ENCODE results near the gene TPM1. TPM values are rescaled to one million over a fixed set of nuclear protein-coding genes. Genes with fewer than 3 reads are reported as not detected.

TPM1 gene
- total and polyA plus RNA-seq, 9 of the 15 experiments (the other 6 are each of a cell fraction or from before 2014, with no cell fraction given) = 8.1 to 53.9 (median 43.1) TPM

DNA sequence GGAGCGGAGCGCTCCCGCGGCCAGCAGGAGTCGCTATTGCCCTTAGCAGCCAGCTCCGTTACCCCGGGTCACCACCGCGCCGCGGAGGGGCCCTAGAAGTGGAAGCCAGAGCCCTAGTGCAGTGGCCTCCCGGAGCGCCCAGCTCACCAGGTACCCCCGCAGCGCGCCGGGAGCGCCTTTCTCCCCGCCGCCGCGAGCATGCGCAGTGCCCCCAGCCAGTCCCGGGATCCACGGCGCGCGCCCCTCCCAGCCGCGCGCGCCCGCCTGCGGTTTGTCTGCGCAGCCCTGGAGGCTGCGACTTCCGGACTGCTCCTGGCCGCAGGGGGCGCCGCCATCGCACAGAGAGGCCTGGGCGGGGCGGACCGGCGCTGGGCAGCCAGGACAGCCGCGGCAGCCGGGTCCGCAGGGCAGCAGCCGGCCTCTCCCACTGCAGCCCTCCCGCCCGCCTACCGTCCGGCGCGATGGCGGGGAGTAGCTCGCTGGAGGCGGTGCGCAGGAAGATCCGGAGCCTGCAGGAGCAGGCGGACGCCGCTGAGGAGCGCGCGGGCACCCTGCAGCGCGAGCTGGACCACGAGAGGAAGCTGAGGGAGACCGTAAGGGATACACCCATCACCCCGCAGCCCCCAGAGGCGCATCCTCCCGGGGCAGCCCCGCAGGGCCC, 5.7 kb downstream of the TPM1 start (continued):
- TF ChIP-seq, protein P1, sequence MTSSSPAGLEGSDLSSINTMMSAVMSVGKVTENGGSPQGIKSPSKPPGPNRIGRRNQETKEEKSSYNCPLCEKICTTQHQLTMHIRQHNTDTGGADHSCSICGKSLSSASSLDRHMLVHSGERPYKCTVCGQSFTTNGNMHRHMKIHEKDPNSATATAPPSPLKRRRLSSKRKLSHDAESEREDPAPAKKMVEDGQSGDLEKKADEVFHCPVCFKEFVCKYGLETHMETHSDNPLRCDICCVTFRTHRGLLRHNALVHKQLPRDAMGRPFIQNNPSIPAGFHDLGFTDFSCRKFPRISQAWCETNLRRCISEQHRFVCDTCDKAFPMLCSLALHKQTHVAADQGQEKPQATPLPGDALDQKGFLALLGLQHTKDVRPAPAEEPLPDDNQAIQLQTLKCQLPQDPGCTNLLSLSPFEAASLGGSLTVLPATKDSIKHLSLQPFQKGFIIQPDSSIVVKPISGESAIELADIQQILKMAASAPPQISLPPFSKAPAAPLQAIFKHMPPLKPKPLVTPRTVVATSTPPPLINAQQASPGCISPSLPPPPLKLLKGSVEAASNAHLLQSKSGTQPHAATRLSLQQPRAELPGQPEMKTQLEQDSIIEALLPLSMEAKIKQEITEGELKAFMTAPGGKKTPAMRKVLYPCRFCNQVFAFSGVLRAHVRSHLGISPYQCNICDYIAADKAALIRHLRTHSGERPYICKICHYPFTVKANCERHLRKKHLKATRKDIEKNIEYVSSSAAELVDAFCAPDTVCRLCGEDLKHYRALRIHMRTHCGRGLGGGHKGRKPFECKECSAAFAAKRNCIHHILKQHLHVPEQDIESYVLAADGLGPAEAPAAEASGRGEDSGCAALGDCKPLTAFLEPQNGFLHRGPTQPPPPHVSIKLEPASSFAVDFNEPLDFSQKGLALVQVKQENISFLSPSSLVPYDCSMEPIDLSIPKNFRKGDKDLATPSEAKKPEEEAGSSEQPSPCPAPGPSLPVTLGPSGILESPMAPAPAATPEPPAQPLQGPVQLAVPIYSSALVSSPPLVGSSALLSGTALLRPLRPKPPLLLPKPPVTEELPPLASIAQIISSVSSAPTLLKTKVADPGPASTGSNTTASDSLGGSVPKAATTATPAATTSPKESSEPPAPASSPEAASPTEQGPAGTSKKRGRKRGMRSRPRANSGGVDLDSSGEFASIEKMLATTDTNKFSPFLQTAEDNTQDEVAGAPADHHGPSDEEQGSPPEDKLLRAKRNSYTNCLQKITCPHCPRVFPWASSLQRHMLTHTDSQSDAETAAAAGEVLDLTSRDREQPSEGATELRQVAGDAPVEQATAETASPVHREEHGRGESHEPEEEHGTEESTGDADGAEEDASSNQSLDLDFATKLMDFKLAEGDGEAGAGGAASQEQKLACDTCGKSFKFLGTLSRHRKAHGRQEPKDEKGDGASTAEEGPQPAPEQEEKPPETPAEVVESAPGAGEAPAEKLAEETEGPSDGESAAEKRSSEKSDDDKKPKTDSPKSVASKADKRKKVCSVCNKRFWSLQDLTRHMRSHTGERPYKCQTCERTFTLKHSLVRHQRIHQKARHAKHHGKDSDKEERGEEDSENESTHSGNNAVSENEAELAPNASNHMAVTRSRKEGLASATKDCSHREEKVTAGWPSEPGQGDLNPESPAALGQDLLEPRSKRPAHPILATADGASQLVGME (CRISPR knock-in tag; IDR thresholded peaks at IDR 0.05) = peak; percentile 17; the same call in 1 of the 2 replicates
- TF ChIP-seq, protein P2, sequence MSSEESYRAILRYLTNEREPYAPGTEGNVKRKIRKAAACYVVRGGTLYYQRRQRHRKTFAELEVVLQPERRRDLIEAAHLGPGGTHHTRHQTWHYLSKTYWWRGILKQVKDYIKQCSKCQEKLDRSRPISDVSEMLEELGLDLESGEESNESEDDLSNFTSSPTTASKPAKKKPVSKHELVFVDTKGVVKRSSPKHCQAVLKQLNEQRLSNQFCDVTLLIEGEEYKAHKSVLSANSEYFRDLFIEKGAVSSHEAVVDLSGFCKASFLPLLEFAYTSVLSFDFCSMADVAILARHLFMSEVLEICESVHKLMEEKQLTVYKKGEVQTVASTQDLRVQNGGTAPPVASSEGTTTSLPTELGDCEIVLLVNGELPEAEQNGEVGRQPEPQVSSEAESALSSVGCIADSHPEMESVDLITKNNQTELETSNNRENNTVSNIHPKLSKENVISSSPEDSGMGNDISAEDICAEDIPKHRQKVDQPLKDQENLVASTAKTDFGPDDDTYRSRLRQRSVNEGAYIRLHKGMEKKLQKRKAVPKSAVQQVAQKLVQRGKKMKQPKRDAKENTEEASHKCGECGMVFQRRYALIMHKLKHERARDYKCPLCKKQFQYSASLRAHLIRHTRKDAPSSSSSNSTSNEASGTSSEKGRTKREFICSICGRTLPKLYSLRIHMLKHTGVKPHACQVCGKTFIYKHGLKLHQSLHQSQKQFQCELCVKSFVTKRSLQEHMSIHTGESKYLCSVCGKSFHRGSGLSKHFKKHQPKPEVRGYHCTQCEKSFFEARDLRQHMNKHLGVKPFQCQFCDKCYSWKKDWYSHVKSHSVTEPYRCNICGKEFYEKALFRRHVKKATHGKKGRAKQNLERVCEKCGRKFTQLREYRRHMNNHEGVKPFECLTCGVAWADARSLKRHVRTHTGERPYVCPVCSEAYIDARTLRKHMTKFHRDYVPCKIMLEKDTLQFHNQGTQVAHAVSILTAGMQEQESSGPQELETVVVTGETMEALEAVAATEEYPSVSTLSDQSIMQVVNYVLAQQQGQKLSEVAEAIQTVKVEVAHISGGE (CRISPR knock-in tag; IDR thresholded peaks at IDR 0.05) = peak in 1 of 3 experiments; percentile 10; a peak in 1 of 6 replicates
- TF ChIP-seq TOE1 (IDR thresholded peaks at IDR 0.05; ENCODE audit: borderline replicate concordance) (peak; percentile 27; the same call in 1 of the 2 replicates), TOE1 (CRISPR knock-in tag; IDR thresholded peaks at IDR 0.05; ENCODE audit: borderline replicate concordance, low read depth) (no peak), RFX1 (IDR thresholded peaks at IDR 0.05) (peak; percentile 64), ERF (CRISPR knock-in tag; IDR thresholded peaks at IDR 0.05) (peak; percentile 79; the same call in 1 of the 2 replicates), DDX20 (tag; IDR thresholded peaks at IDR 0.05; ENCODE audit: low read depth) (no peak), ZNF174 (CRISPR knock-in tag; IDR thresholded peaks at IDR 0.05) (no peak), FUS (optimal IDR thresholded peaks at IDR 0.05; ENCODE audit: low read depth, low read length) (peak; percentile 78), PML (IDR thresholded peaks at IDR 0.05; ENCODE audit: low read length) (peak; percentile 11; the same call in 1 of the 2 replicates), MBD2 (IDR thresholded peaks at IDR 0.05; ENCODE audit: borderline replicate concordance, low read depth) (no peak)
- TF ChIP-seq, protein P3, sequence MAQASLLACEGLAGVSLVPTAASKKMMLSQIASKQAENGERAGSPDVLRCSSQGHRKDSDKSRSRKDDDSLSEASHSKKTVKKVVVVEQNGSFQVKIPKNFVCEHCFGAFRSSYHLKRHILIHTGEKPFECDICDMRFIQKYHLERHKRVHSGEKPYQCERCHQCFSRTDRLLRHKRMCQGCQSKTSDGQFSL (CRISPR knock-in tag; IDR thresholded peaks at IDR 0.05) = peak; percentile 47; the same call in 1 of the 2 replicates
- TF ChIP-seq, protein P3 (tag; IDR thresholded peaks at IDR 0.05) = 0 out of 4 replicates have a peak, but pooled peaks of 1 of the 2 experiments have one; percentile 15
- TF ChIP-seq, protein P4, sequence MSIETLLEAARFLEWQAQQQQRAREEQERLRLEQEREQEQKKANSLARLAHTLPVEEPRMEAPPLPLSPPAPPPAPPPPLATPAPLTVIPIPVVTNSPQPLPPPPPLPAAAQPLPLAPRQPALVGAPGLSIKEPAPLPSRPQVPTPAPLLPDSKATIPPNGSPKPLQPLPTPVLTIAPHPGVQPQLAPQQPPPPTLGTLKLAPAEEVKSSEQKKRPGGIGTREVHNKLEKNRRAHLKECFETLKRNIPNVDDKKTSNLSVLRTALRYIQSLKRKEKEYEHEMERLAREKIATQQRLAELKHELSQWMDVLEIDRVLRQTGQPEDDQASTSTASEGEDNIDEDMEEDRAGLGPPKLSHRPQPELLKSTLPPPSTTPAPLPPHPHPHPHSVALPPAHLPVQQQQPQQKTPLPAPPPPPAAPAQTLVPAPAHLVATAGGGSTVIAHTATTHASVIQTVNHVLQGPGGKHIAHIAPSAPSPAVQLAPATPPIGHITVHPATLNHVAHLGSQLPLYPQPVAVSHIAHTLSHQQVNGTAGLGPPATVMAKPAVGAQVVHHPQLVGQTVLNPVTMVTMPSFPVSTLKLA (conservative IDR thresholded peaks at IDR 0.05) = peak; percentile 37 to 48
